Measurements from ENCODE around the gene OR6J1. TPM values are rescaled to one million over a fixed set of nuclear protein-coding genes. Genes with fewer than 3 reads are reported as not detected.
"Not testable (repeated sequence)": the region's sequence is repeated elsewhere in the genome, so short reads cannot be mapped to it uniquely, and the experiment has no call there.

Gene OR6J1
- total RNA-seq, 1 donor from 2014 or later, result not detected

GRCh38 chr14:22640192-22640591, 4.0 kb downstream of the OR6J1 start:
- H3K4me1 Mint-ChIP-seq, result no peaks in the 10 kb centered on the region
- H3K36me3 Mint-ChIP-seq (ENCODE audit: low read depth), result peaks cover 3% of the 10 kb centered on the region
- no peak overlapping the region for H3K4me3 Mint-ChIP-seq
- intact Hi-C loops (cut with micrococcal nuclease), result no loop called here
- no peak overlapping the region for H3K27ac Mint-ChIP-seq
- no peaks in the 10 kb centered on the region for H3K9me3 Mint-ChIP-seq
- DNase-seq, result no peak
- peaks cover 5% of the 10 kb centered on the region for H3K27me3 Mint-ChIP-seq

GRCh38 chr14:22635980-22636379, 8.2 kb downstream of the OR6J1 start:
- intact Hi-C loops (cut with micrococcal nuclease); H3K27me3 Mint-ChIP-seq; H3K36me3 Mint-ChIP-seq (ENCODE audit: low read depth); H3K4me1 Mint-ChIP-seq; H3K27ac Mint-ChIP-seq; H3K9me3 Mint-ChIP-seq; DNase-seq; H3K4me3 Mint-ChIP-seq: not testable (repeated sequence)

GRCh38 chr14:22634233-22634900, 9.8 kb downstream of the OR6J1 start:
- H3K36me3 Mint-ChIP-seq (ENCODE audit: low read depth), result peaks cover 3% of the 10 kb centered on the region
- no peaks in the 10 kb centered on the region for H3K4me1 Mint-ChIP-seq

GRCh38 chr14:22630486-22630885, 13.7 kb downstream of the OR6J1 start:
- Mint-ChIP-seq H3K9me3 (peaks cover 6% of the 10 kb centered on the region), H3K27ac (no peak overlapping the region), H3K27me3 (peaks cover 14% of the 10 kb centered on the region), H3K4me3 (no peak overlapping the region), H3K4me1 (no peaks in the 10 kb centered on the region), H3K36me3 (ENCODE audit: low read depth) (no peaks in the 10 kb centered on the region)
- intact Hi-C loops (cut with micrococcal nuclease), result no loop called here
- DNase-seq, result no peak

More at GRCh38 chr14:22634233-22634900, 9.8 kb downstream of the OR6J1 start:
- H3K9me3 Mint-ChIP-seq, result peaks cover 6% of the 10 kb centered on the region
- peaks cover 4% of the 10 kb centered on the region for H3K27me3 Mint-ChIP-seq
- no peak overlapping the region for H3K27ac Mint-ChIP-seq
- no peak for DNase-seq
- no peak overlapping the region for H3K4me3 Mint-ChIP-seq
- intact Hi-C loops (cut with micrococcal nuclease), result no loop called here

- Mint-ChIP-seq H3K4me3 (no peak overlapping the region), H3K4me1 (no peaks in the 10 kb centered on the region), H3K27ac (no peak overlapping the region), H3K27me3 (peaks cover 14% of the 10 kb centered on the region), H3K36me3 (ENCODE audit: low read depth) (no peaks in the 10 kb centered on the region), H3K9me3 (peaks cover 6% of the 10 kb centered on the region)
- intact Hi-C loops (cut with micrococcal nuclease), result no loop called here
- DNase-seq, result no peak
Observed at GRCh38 chr14:22630066-22630465, 14.1 kb downstream of the OR6J1 start.

- Mint-ChIP-seq H3K27ac (no peak overlapping the region), H3K4me3 (no peak overlapping the region), H3K27me3 (peaks cover 14% of the 10 kb centered on the region), H3K4me1 (no peaks in the 10 kb centered on the region), H3K36me3 (ENCODE audit: low read depth) (no peaks in the 10 kb centered on the region), H3K9me3 (peaks cover 6% of the 10 kb centered on the region)
- intact Hi-C loops (cut with micrococcal nuclease), result no loop called here
- no peak for DNase-seq
Observed at GRCh38 chr14:22629361-22629760, 14.8 kb downstream of the OR6J1 start.

GRCh38 chr14:22627506-22628263, 16.5 kb downstream of the OR6J1 start:
- no peak overlapping the region for H3K27ac Mint-ChIP-seq
- no peak for DNase-seq
- H3K27me3 Mint-ChIP-seq, result peaks cover 20% of the 10 kb centered on the region
- peaks cover 2% of the 10 kb centered on the region for H3K4me1 Mint-ChIP-seq
- H3K9me3 Mint-ChIP-seq, result peaks cover 6% of the 10 kb centered on the region
- H3K4me3 Mint-ChIP-seq, result no peak overlapping the region
- intact Hi-C loops (cut with micrococcal nuclease), result no loop called here
- H3K36me3 Mint-ChIP-seq (ENCODE audit: low read depth), result no peaks in the 10 kb centered on the region

GRCh38 chr14:22626590-22626989, 17.6 kb downstream of the OR6J1 start:
- Mint-ChIP-seq H3K27me3 (peaks cover 18% of the 10 kb centered on the region), H3K27ac (no peak overlapping the region), H3K4me1 (peaks cover 2% of the 10 kb centered on the region), H3K4me3 (no peak overlapping the region), H3K36me3 (ENCODE audit: low read depth) (no peaks in the 10 kb centered on the region), H3K9me3 (peaks cover 6% of the 10 kb centered on the region)
- intact Hi-C loops (cut with micrococcal nuclease), result no loop called here
- no peak for DNase-seq

- Mint-ChIP-seq H3K27ac (no peak overlapping the region), H3K27me3 (peaks cover 19% of the 10 kb centered on the region), H3K9me3 (no peaks in the 10 kb centered on the region), H3K4me3 (no peak overlapping the region), H3K36me3 (ENCODE audit: low read depth) (no peaks in the 10 kb centered on the region), H3K4me1 (peaks cover 2% of the 10 kb centered on the region)
- DNase-seq, result no peak
- intact Hi-C loops (cut with micrococcal nuclease), result no loop called here
Observed at GRCh38 chr14:22623047-22623446, 21.1 kb downstream of the OR6J1 start.

- no peak for DNase-seq
- no peaks in the 10 kb centered on the region for H3K9me3 Mint-ChIP-seq
- no peaks in the 10 kb centered on the region for H3K36me3 Mint-ChIP-seq (ENCODE audit: low read depth)
- H3K4me1 Mint-ChIP-seq, result peaks cover 2% of the 10 kb centered on the region
- intact Hi-C loops (cut with micrococcal nuclease), result no loop called here
- peaks cover 19% of the 10 kb centered on the region for H3K27me3 Mint-ChIP-seq
- H3K27ac Mint-ChIP-seq, result no peak overlapping the region
- H3K4me3 Mint-ChIP-seq, result no peak overlapping the region
Observed at GRCh38 chr14:22622255-22622654, 21.9 kb downstream of the OR6J1 start.

GRCh38 chr14:22615765-22616164, 28.4 kb downstream of the OR6J1 start:
- H3K4me3 Mint-ChIP-seq; DNase-seq; H3K27ac Mint-ChIP-seq; H3K27me3 Mint-ChIP-seq; H3K9me3 Mint-ChIP-seq; intact Hi-C loops (cut with micrococcal nuclease); H3K4me1 Mint-ChIP-seq: not testable (repeated sequence)
- peaks cover 11% of the 10 kb centered on the region for H3K36me3 Mint-ChIP-seq (ENCODE audit: low read depth)

GRCh38 chr14:22614240-22614799, 29.8 kb downstream of the OR6J1 start:
- peaks cover 5% of the 10 kb centered on the region for H3K27me3 Mint-ChIP-seq
- H3K4me1 Mint-ChIP-seq, result no peaks in the 10 kb centered on the region
- H3K9me3 Mint-ChIP-seq, result no peaks in the 10 kb centered on the region
- intact Hi-C loops (cut with micrococcal nuclease), result no loop called here
- no peak overlapping the region for H3K4me3 Mint-ChIP-seq
- peaks cover 20% of the 10 kb centered on the region for H3K36me3 Mint-ChIP-seq (ENCODE audit: low read depth)
- DNase-seq, result no peak
- H3K27ac Mint-ChIP-seq, result no peak overlapping the region

- H3K4me1 Mint-ChIP-seq, result no peaks in the 10 kb centered on the region
- intact Hi-C loops (cut with micrococcal nuclease), result no loop called here
- H3K36me3 Mint-ChIP-seq (ENCODE audit: low read depth), result peaks cover 20% of the 10 kb centered on the region
- no peaks in the 10 kb centered on the region for H3K9me3 Mint-ChIP-seq
- H3K27ac Mint-ChIP-seq, result no peak overlapping the region
- DNase-seq, result no peak
- peaks cover under 1% of the 10 kb centered on the region for H3K27me3 Mint-ChIP-seq
- H3K4me3 Mint-ChIP-seq, result no peak overlapping the region
Observed at GRCh38 chr14:22613736-22614239, 30.4 kb downstream of the OR6J1 start.

- intact Hi-C loops (cut with micrococcal nuclease), result no loop called here
- no peak for DNase-seq
Observed at GRCh38 chr14:22613106-22613695, 31.0 kb downstream of the OR6J1 start.

More at GRCh38 chr14:22613106-22613695, 31.0 kb downstream of the OR6J1 start:
- Mint-ChIP-seq H3K36me3 (ENCODE audit: low read depth) (peaks cover 23% of the 10 kb centered on the region), H3K27ac (no peak overlapping the region), H3K9me3 (no peaks in the 10 kb centered on the region), H3K4me3 (no peak overlapping the region), H3K4me1 (no peaks in the 10 kb centered on the region), H3K27me3 (no peaks in the 10 kb centered on the region)

All from activated CD4-positive, alpha-beta T cell treated with anti-CD3 and anti-CD28 coated beads, Interleukin-2, amount 10 ng/mL, durations not matched to agents 24 days and 14 days (primary cell).